PC-9 (cell line): Measurements from ENCODE around the gene LIMS2. TPM values are rescaled to one million over a fixed set of nuclear protein-coding genes. Genes with fewer than 3 reads are reported as not detected.
A peak's percentile ranks its signal among the peaks of the same experiment; 100 is the strongest.

ENCODE experiments used
- BruUV-seq: library from RNA; stranded (reverse); fragments of 400-500 nt; replicated peaks from 2 replicates; lab custom pipeline; 2021; lab: Mats Ljungman, UMichigan
- CTCF ChIA-PET: fragments of 300-600 bp; sonication (Branson Sonifier 250); formaldehyde crosslinking; loops from one replicate; lab custom pipeline; 2022; ENCODE audit warnings: antibody characterized with exemption; lab: Charles Lee
- POLR2A ChIA-PET: fragments of 300-600 bp; sonication (Branson Sonifier 250); formaldehyde crosslinking; loops from one replicate; lab custom pipeline; 2022; ENCODE audit warnings: antibody characterized with exemption; ENCODE audit not compliant: unreplicated experiment; lab: Charles Lee
- DNase-seq, 2 experiments: peaks; one replicate each; pipeline versions ENCODE4 v3.0.0 to v3.0.0-alpha.2; 2015 to 2022; ENCODE audit warnings: mixed read lengths in 1 of 2
- H2AFZ ChIP-seq: fragments of 200-600 bp; sonication (generic); 2 replicates; pipeline ENCODE4 v1.8.1; 2017; ENCODE audit warnings: antibody characterized with exemption
- H3F3A ChIP-seq: fragments of 200-600 bp; sonication (generic); 2 replicates; pipeline ENCODE4 v1.8.1; 2017; ENCODE audit warnings: antibody characterized with exemption, mild to moderate bottlenecking, low read depth; ENCODE audit not compliant: insufficient read depth
- H3K27ac ChIP-seq: fragments of 200-600 bp; sonication (generic); 2 replicates; pipeline ENCODE4 v1.6.1; 2016; ENCODE audit warnings: mixed run types
- H3K27me3 ChIP-seq: fragments of 200-600 bp; sonication (generic); 2 replicates; pipeline ENCODE4 v1.6.1; 2016; ENCODE audit warnings: low read depth, mixed run types; ENCODE audit not compliant: insufficient read depth
- H3K36me3 ChIP-seq: fragments of 200-600 bp; sonication (generic); 2 replicates; pipeline ENCODE4 v1.6.1; 2016; ENCODE audit warnings: low read depth, mixed run types
- H3K4me1 ChIP-seq: fragments of 200-600 bp; sonication (generic); replicated peaks from 2 replicates; pipeline ENCODE4 v1.6.1; 2016; ENCODE audit warnings: mixed run types; ENCODE audit not compliant: insufficient read depth
- H3K4me2 ChIP-seq: fragments of 200-600 bp; sonication (generic); 2 replicates; pipeline ENCODE4 v1.6.1; 2017; ENCODE audit warnings: mixed run types
- H3K4me3 ChIP-seq: fragments of 200-600 bp; sonication (generic); 2 replicates; pipeline ENCODE4 v1.6.1; 2016; ENCODE audit warnings: mixed run types
- H3K79me2 ChIP-seq: fragments of 200-600 bp; sonication (generic); 2 replicates; pipeline ENCODE4 v1.6.1; 2017; ENCODE audit warnings: low read depth, mixed run types
- H3K9me2 ChIP-seq: fragments of 200-600 bp; sonication (generic); 2 replicates; pipeline ENCODE4 v1.8.1; 2017; ENCODE audit warnings: mild to moderate bottlenecking; ENCODE audit not compliant: insufficient read depth
- H3K9me3 ChIP-seq: fragments of 200-600 bp; sonication (generic); 2 replicates; pipeline ENCODE4 v1.8.1; 2016; ENCODE audit warnings: low read depth; ENCODE audit not compliant: insufficient read depth
- H4K20me1 ChIP-seq: fragments of 200-600 bp; sonication (generic); 2 replicates; pipeline ENCODE4 v1.8.1; 2017; ENCODE audit not compliant: insufficient read depth
- EZH2 ChIP-seq: fragments of 200-600 bp; sonication (generic); IDR thresholded peaks from 2 replicates; pipeline ENCODE4 v1.8.0; 2017; ENCODE audit warnings: antibody characterized with exemption, low read depth
- intact Hi-C: fragments of 100-400 bp; cut with micrococcal nuclease; formaldehyde crosslinking; loops from one replicate; pipeline ENCODE4 v1.10.0; 2022; ENCODE audit not compliant: unreplicated experiment
- total RNA-seq: library from RNA; stranded (reverse); gene quantifications from 2 replicates; pipeline ENCODE4 v1.2.3, GENCODE V29; 2021
- TF ChIP-seq, protein P1 (sequence below): fragments of 200-600 bp; sonication (generic); conservative IDR thresholded peaks from 2 replicates; pipeline ENCODE4 v1.6.1; 2017; ENCODE audit warnings: mixed run types, antibody characterized with exemption, mild to moderate bottlenecking, moderate library complexity

The LIMS2 gene
- total RNA-seq, 1 experiment from 2014 or later = 1.4 TPM

DNA sequence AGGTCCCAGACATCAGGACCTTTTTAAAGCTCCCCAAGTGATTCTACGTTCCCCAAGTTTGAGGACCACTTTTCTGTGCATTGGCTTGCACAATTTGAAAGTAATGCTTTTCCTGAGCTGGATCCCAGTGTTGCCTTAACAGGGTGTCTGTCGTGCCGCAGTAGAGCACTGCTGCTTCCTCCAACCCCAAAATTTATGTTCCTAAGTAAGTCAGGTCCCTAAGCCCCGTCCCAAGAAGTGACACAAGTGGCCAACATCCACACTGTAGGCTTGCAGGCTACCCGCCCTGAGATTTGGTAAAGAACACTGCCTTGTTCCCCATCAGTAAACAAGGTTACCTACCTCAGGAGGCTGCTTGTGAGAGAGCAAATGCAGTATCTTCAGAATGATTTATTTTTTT lies 28.0 kb upstream of the LIMS2 start:
- Histone ChIP-seq H3K4me2 (peak overlapping the region; percentile 89), H3K9me3 (no peaks in the 10 kb centered on the region), H3K36me3 (peaks cover 19% of the 10 kb centered on the region), H3K9me2 (no peaks in the 10 kb centered on the region), H3K27ac (no peak overlapping the region), H3K79me2 (peaks cover 28% of the 10 kb centered on the region), H3F3A (peaks cover 49% of the 10 kb centered on the region), H3K4me1 (peaks cover 29% of the 10 kb centered on the region), H2AFZ (no peak overlapping the region), H3K27me3 (no peaks in the 10 kb centered on the region), H3K4me3 (peak overlapping the region; percentile 66; the same call in 1 of the 2 replicates), H4K20me1 (peaks cover 19% of the 10 kb centered on the region; the same call in 1 of the 2 replicates)
- intact Hi-C loops = loop anchor here (5.0 kb wide), 3 partner anchors 109 to 476 kb away; partner anchors contain the start of genes POLR2D and WDR33
- CTCF ChIA-PET = no interaction called here
- TSS peak; percentile 43 for BruUV-seq
- POLR2A ChIA-PET = no interaction called here
- DNase-seq = no peak
- TF ChIP-seq, protein P1, sequence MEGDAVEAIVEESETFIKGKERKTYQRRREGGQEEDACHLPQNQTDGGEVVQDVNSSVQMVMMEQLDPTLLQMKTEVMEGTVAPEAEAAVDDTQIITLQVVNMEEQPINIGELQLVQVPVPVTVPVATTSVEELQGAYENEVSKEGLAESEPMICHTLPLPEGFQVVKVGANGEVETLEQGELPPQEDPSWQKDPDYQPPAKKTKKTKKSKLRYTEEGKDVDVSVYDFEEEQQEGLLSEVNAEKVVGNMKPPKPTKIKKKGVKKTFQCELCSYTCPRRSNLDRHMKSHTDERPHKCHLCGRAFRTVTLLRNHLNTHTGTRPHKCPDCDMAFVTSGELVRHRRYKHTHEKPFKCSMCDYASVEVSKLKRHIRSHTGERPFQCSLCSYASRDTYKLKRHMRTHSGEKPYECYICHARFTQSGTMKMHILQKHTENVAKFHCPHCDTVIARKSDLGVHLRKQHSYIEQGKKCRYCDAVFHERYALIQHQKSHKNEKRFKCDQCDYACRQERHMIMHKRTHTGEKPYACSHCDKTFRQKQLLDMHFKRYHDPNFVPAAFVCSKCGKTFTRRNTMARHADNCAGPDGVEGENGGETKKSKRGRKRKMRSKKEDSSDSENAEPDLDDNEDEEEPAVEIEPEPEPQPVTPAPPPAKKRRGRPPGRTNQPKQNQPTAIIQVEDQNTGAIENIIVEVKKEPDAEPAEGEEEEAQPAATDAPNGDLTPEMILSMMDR = no peak
- TF ChIP-seq EZH2 = no peak

DNA sequence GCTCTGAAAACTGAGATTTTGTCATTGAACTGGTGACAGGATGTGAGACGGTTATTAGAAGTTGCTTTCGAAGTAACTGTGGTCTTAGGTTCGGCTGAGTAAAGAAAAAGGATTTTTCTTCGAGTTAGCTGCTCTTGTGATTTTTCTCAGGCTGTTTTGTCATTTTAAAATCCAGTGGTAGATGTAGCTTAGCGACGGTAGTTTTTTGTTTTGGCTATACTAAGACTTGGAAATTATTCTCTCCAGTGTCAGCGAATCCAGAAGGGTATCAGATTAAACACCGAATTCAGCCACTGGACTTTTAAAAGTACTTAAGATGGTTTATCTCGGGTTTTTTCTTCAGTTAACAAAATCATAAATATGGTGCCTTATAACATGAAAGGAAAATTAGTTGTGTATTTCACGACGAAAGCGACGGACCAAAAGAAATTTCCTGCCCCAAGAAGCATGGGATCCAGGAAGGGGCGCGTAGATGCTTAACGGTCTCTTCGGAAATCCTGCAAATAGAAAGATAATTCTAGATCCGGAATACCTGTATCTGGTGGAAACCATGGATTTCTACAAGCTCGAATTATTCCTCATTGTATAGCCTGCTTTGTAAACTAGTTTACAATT lies 27.2 kb upstream of the LIMS2 start:
- Histone ChIP-seq H3K9me3 (no peaks in the 10 kb centered on the region), H3K4me3 (peak overlapping the region; percentile 66), H3K36me3 (peaks cover 19% of the 10 kb centered on the region), H4K20me1 (peaks cover 19% of the 10 kb centered on the region; the same call in 1 of the 2 replicates), H3K27ac (peak overlapping the region; percentile 94), H3F3A (peaks cover 45% of the 10 kb centered on the region), H3K4me1 (peaks cover 29% of the 10 kb centered on the region), H3K79me2 (peaks cover 28% of the 10 kb centered on the region), H2AFZ (peak overlapping the region; percentile 52), H3K27me3 (no peaks in the 10 kb centered on the region), H3K4me2 (peak overlapping the region; percentile 89), H3K9me2 (no peaks in the 10 kb centered on the region)
- no peak for TF ChIP-seq EZH2
- TF ChIP-seq, protein P1 = peak; percentile 29; the same call in 1 of the 2 replicates
- no peak for DNase-seq
- no TSS peak for BruUV-seq
- POLR2A ChIA-PET = interaction anchor here (0.7 kb wide), 1 partner anchor 49 kb away, joined by 6 read pairs; no protein-coding TSS in a partner anchor
- CTCF ChIA-PET = no interaction called here
- intact Hi-C loops = loop anchor here (5.0 kb wide), 3 partner anchors 110 to 475 kb away; partner anchors contain the start of genes POLR2D and WDR33

DNA sequence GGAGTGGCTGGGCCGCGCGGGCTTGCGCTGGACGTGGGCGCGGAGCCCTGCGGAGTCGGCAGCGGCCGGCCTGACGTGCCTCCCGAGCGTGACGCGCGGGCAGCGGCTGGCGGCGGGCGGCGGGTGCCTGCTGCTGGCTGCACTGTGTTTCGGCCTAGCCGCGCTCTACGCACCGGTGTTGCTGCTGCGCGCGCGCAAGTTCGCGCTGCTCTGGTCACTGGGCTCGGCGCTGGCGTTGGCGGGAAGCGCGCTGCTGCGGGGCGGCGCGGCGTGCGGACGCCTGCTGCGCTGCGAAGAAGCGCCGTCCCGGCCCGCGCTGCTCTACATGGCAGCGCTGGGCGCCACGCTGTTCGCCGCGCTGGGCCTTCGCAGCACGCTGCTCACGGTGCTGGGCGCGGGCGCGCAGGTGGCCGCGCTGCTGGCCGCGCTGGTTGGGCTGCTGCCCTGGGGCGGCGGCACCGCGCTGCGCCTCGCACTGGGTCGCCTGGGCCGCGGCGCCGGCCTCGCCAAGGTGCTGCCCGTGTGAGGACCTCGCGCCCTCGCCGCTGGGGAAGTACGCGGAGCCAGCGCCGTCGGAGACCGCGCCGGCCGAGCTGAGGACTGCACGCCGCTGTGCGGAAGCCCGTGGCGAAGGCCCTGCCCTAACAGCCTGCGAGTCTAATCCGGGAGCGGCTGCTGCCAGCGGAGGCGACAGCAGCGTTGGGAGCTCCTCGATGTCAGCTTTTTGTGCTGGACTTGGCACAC lies 26.5 kb upstream of the LIMS2 start:
- peaks cover 19% of the 10 kb centered on the region for H3K36me3 ChIP-seq
- BruUV-seq = no TSS peak
- no peaks in the 10 kb centered on the region for H3K9me2 ChIP-seq
- H3F3A ChIP-seq = peaks cover 43% of the 10 kb centered on the region
- TF ChIP-seq, protein P1 = no peak
- no peak for TF ChIP-seq EZH2
- CTCF ChIA-PET = no interaction called here
- peaks cover 29% of the 10 kb centered on the region for H3K4me1 ChIP-seq
- H3K4me2 ChIP-seq = peak overlapping the region; percentile 89
- H4K20me1 ChIP-seq = peaks cover 19% of the 10 kb centered on the region; the same call in 1 of the 2 replicates
- peak overlapping the region; percentile 66 for H3K4me3 ChIP-seq
- peak; percentile 74 to 78 for DNase-seq
- peaks cover 28% of the 10 kb centered on the region for H3K79me2 ChIP-seq
- no peaks in the 10 kb centered on the region for H3K9me3 ChIP-seq
- H3K27ac ChIP-seq = peak overlapping the region; percentile 94
- no peaks in the 10 kb centered on the region for H3K27me3 ChIP-seq
- H2AFZ ChIP-seq = peak overlapping the region; percentile 76
- POLR2A ChIA-PET = interaction anchor here (0.7 kb wide), 2 partner anchors 50 to 193 kb away, joined by 4 to 6 read pairs; no protein-coding TSS in a partner anchor
- intact Hi-C loops = loop anchor here (1.0 to 5.0 kb wide), 6 partner anchors 53 to 475 kb away; partner anchors contain the start of genes IWS1, POLR2D, UGGT1 and WDR33
